Measurements from ENCODE around the gene E2F4. TPM values are rescaled to one million over a fixed set of nuclear protein-coding genes. Genes with fewer than 3 reads are reported as not detected.

Gene E2F4
- total and polyA plus RNA-seq, 9 of the 15 experiments (the other 6 are each of a cell fraction or from before 2014, with no cell fraction given): 9.7 to 139 (median 106) TPM

- TF ChIP-seq, protein P1, sequence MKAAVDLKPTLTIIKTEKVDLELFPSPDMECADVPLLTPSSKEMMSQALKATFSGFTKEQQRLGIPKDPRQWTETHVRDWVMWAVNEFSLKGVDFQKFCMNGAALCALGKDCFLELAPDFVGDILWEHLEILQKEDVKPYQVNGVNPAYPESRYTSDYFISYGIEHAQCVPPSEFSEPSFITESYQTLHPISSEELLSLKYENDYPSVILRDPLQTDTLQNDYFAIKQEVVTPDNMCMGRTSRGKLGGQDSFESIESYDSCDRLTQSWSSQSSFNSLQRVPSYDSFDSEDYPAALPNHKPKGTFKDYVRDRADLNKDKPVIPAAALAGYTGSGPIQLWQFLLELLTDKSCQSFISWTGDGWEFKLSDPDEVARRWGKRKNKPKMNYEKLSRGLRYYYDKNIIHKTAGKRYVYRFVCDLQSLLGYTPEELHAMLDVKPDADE (conservative IDR thresholded peaks at IDR 0.05; ENCODE audit: control insufficient read depth, low read depth, low read length): no peak
- peak; percentile 19; the same call in 1 of the 2 replicates for TF ChIP-seq HCFC1 (IDR thresholded peaks at IDR 0.05; ENCODE audit: low read depth, low read length)
- no peak for TF ChIP-seq BRF1 (IDR thresholded peaks at IDR 0.05; ENCODE audit: borderline replicate concordance, extremely low read depth, insufficient read length)
- TF ChIP-seq FOSL1 (tag; conservative IDR thresholded peaks at IDR 0.05): no peak
- TF ChIP-seq, protein P2, sequence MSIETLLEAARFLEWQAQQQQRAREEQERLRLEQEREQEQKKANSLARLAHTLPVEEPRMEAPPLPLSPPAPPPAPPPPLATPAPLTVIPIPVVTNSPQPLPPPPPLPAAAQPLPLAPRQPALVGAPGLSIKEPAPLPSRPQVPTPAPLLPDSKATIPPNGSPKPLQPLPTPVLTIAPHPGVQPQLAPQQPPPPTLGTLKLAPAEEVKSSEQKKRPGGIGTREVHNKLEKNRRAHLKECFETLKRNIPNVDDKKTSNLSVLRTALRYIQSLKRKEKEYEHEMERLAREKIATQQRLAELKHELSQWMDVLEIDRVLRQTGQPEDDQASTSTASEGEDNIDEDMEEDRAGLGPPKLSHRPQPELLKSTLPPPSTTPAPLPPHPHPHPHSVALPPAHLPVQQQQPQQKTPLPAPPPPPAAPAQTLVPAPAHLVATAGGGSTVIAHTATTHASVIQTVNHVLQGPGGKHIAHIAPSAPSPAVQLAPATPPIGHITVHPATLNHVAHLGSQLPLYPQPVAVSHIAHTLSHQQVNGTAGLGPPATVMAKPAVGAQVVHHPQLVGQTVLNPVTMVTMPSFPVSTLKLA (conservative IDR thresholded peaks at IDR 0.05): no peak; a peak in 1 of 4 replicates
- TF ChIP-seq ATF7 (IDR thresholded peaks at IDR 0.05): peak; percentile 58
- TF ChIP-seq, protein P3, sequence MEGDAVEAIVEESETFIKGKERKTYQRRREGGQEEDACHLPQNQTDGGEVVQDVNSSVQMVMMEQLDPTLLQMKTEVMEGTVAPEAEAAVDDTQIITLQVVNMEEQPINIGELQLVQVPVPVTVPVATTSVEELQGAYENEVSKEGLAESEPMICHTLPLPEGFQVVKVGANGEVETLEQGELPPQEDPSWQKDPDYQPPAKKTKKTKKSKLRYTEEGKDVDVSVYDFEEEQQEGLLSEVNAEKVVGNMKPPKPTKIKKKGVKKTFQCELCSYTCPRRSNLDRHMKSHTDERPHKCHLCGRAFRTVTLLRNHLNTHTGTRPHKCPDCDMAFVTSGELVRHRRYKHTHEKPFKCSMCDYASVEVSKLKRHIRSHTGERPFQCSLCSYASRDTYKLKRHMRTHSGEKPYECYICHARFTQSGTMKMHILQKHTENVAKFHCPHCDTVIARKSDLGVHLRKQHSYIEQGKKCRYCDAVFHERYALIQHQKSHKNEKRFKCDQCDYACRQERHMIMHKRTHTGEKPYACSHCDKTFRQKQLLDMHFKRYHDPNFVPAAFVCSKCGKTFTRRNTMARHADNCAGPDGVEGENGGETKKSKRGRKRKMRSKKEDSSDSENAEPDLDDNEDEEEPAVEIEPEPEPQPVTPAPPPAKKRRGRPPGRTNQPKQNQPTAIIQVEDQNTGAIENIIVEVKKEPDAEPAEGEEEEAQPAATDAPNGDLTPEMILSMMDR (IDR thresholded peaks at IDR 0.05 in 2 of 3, conservative IDR thresholded peaks at IDR 0.05 in 1 of 3; ENCODE audit: insufficient read depth in 2 of 3, low read depth in 1 of 3, low read length in 3 of 3): peak; percentile 91 to 98 (median 94)
- TF ChIP-seq HNRNPUL1 (IDR thresholded peaks at IDR 0.05; ENCODE audit: low read length): no peak
- TF ChIP-seq RHOXF2B (CRISPR knock-in tag; conservative IDR thresholded peaks at IDR 0.05): no peak
- TF ChIP-seq FUS (optimal IDR thresholded peaks at IDR 0.05; ENCODE audit: low read depth, low read length): peak; percentile 87
- TF ChIP-seq, protein P4, sequence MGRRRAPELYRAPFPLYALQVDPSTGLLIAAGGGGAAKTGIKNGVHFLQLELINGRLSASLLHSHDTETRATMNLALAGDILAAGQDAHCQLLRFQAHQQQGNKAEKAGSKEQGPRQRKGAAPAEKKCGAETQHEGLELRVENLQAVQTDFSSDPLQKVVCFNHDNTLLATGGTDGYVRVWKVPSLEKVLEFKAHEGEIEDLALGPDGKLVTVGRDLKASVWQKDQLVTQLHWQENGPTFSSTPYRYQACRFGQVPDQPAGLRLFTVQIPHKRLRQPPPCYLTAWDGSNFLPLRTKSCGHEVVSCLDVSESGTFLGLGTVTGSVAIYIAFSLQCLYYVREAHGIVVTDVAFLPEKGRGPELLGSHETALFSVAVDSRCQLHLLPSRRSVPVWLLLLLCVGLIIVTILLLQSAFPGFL (CRISPR knock-in tag; IDR thresholded peaks at IDR 0.05): no peak
- TF ChIP-seq, protein P5, sequence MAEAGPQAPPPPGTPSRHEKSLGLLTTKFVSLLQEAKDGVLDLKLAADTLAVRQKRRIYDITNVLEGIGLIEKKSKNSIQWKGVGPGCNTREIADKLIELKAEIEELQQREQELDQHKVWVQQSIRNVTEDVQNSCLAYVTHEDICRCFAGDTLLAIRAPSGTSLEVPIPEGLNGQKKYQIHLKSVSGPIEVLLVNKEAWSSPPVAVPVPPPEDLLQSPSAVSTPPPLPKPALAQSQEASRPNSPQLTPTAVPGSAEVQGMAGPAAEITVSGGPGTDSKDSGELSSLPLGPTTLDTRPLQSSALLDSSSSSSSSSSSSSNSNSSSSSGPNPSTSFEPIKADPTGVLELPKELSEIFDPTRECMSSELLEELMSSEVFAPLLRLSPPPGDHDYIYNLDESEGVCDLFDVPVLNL (CRISPR knock-in tag; IDR thresholded peaks at IDR 0.05; ENCODE audit: low read depth): no peak
- no peak for TF ChIP-seq HDAC1 (IDR thresholded peaks at IDR 0.05)
- TF ChIP-seq CEBPZ (IDR thresholded peaks at IDR 0.05; ENCODE audit: borderline replicate concordance, low read depth, low read length): no peak
Measured at GRCh38 chr16:67155295-67156142, 36.4 kb upstream of the E2F4 start (continued).
